Keratinocyte (primary cell): Measurements from ENCODE around the gene ZSCAN25. TPM values are rescaled to one million over a fixed set of nuclear protein-coding genes. Genes with fewer than 3 reads are reported as not detected.
A peak's percentile ranks its signal among the peaks of the same experiment; 100 is the strongest.

Experiments
- DNase-seq: peaks from one replicate; pipeline ENCODE4 v3.0.0-alpha.2; 2011; ENCODE audit warnings: low read depth, missing footprints, low spot score
- FAIRE-seq: peaks from 2 replicates; lab custom pipeline; 2011; peaks lifted over from hg19 to GRCh38; lab: Jason Lieb, UNC
- H2AFZ ChIP-seq: 2 replicates; pipeline ENCODE4 v1.6.0; 2012; ENCODE audit warnings: low read length, control low read depth, inconsistent platforms; ENCODE audit not compliant: control insufficient read depth
- H3K27ac ChIP-seq: 2 replicates; pipeline ENCODE4 v1.5.1; 2011; ENCODE audit warnings: low read length; ENCODE audit not compliant: control insufficient read depth, insufficient read depth
- H3K27me3 ChIP-seq: 3 replicates; pipeline ENCODE4 v1.6.0; 2011; ENCODE audit warnings: low read length; ENCODE audit not compliant: control insufficient read depth, insufficient read depth; ENCODE audit errors: extremely low read depth
- H3K36me3 ChIP-seq, 2 experiments: 2 replicates in 1 of 2; 3 replicates in 1 of 2; pipeline ENCODE4 v1.5.1; 2011; ENCODE audit warnings: low read length in 2 of 2, mild to moderate bottlenecking in 1 of 2; ENCODE audit not compliant: control insufficient read depth in 2 of 2, insufficient read depth in 2 of 2; ENCODE audit errors: extremely low read depth in 1 of 2
- H3K4me1 ChIP-seq: 3 replicates; pipeline ENCODE4 v1.5.1; 2011; ENCODE audit warnings: low read length; ENCODE audit not compliant: control insufficient read depth, insufficient read depth; ENCODE audit errors: extremely low read depth
- H3K4me2 ChIP-seq: 3 replicates; pipeline ENCODE4 v1.6.0; 2011; ENCODE audit warnings: low read depth, low read length; ENCODE audit not compliant: control insufficient read depth, insufficient read depth; ENCODE audit errors: extremely low read depth
- H3K4me3 ChIP-seq, 3 experiments: fragments of 200-600 bp in 1 of 3; sonication (generic) in 1 of 3; 2 replicates in 2 of 3; 3 replicates in 1 of 3; pipeline ENCODE4 v1.5.1; 2011 to 2016; ENCODE audit warnings: low read length in 3 of 3, mild to moderate bottlenecking in 3 of 3, control low read depth in 2 of 3, inconsistent platforms in 1 of 3, low read depth in 1 of 3, mixed read lengths in 1 of 3, mixed run types in 1 of 3, moderate library complexity in 1 of 3; ENCODE audit not compliant: control insufficient read depth in 2 of 3, insufficient read depth in 2 of 3; ENCODE audit errors: extremely low read depth in 1 of 3
- H3K79me2 ChIP-seq: 2 replicates; pipeline ENCODE4 v1.6.0; 2012; ENCODE audit warnings: low read length; ENCODE audit not compliant: control insufficient read depth, insufficient read depth
- H3K9ac ChIP-seq: 3 replicates; pipeline ENCODE4 v1.6.0; 2011; ENCODE audit warnings: low read length; ENCODE audit not compliant: control insufficient read depth, insufficient read depth; ENCODE audit errors: extremely low read depth
- H3K9me1 ChIP-seq: 3 replicates; pipeline ENCODE4 v1.6.0; 2011; ENCODE audit warnings: low read length; ENCODE audit not compliant: control insufficient read depth, insufficient read depth; ENCODE audit errors: extremely low read depth
- H3K9me3 ChIP-seq: 2 replicates; pipeline ENCODE4 v1.5.1; 2012; ENCODE audit warnings: low read depth, low read length; ENCODE audit not compliant: control insufficient read depth
- H4K20me1 ChIP-seq: 3 replicates; pipeline ENCODE4 v1.6.0; 2011; ENCODE audit warnings: low read length; ENCODE audit not compliant: control insufficient read depth, insufficient read depth; ENCODE audit errors: extremely low read depth
- CTCF ChIP-seq, 3 experiments: IDR thresholded peaks in 1 of 3; conservative IDR thresholded peaks in 1 of 3; optimal IDR thresholded peaks in 1 of 3; 2 replicates in 2 of 3; 3 replicates in 1 of 3; pipeline versions ENCODE3 to v1.5.1; 2011; ENCODE audit warnings: low read length in 3 of 3, mild to moderate bottlenecking in 3 of 3, moderate library complexity in 2 of 3, control low read depth in 1 of 3, inconsistent platforms in 1 of 3; ENCODE audit not compliant: insufficient read depth in 2 of 3; ENCODE audit errors: extremely low read depth in 1 of 3
- EZH2 ChIP-seq: IDR thresholded peaks from one replicate; pipeline ENCODE4 v1.6.1; 2012; ENCODE audit warnings: inconsistent platforms, mild to moderate bottlenecking, low read length, moderate library complexity
- dilution Hi-C: fragments of 300-500 bp; cut with MboI; formaldehyde crosslinking; loops from one replicate; pipeline ENCODE4 v1.7.0; 2020; ENCODE audit warnings: low sequenced_read_pairs; ENCODE audit not compliant: extremely low pct_ligation_motif_present
- polyA plus RNA-seq, 5 experiments: library from polyadenylated mRNA; depleted of rRNA in 3 of 5; stranded (reverse) in 3 of 5; stranded (forward) in 1 of 5; unstranded in 1 of 5; fragments of >200 nt; gene quantifications; 1 replicate in 1 of 5; 2 replicates in 3 of 5; 3 replicates in 1 of 5; pipeline versions ENCODE4 v1.2.1 to v1.2.3, GENCODE V29; 2011 to 2012; ENCODE audit warnings: missing spikeins in 2 of 5, low read depth in 1 of 5, low replicate concordance in 1 of 5

ZSCAN25 gene
- polyA plus RNA-seq, 1 donor (not counting 4 experiments of a cell fraction or from before 2014, with no cell fraction given): 13.1 TPM

- H3K4me2 ChIP-seq: peak overlapping the region; percentile 77
- peaks cover 40% of the 10 kb centered on the region for H3K4me1 ChIP-seq
- dilution Hi-C loops: no loop called here
- H3K9me3 ChIP-seq: no peaks in the 10 kb centered on the region
- peaks cover 55 to 70% of the 10 kb centered on the region in 2 experiments for H3K36me3 ChIP-seq
- no peak overlapping the region for H2AFZ ChIP-seq
- H3K4me3 ChIP-seq: peak overlapping the region in 1 of 3 experiments; percentile 50
- H3K9me1 ChIP-seq: peaks cover 2% of the 10 kb centered on the region
- H4K20me1 ChIP-seq: no peaks in the 10 kb centered on the region
- DNase-seq (peak; percentile 59), FAIRE-seq (peak; percentile 97)
- peak overlapping the region; percentile 1 for H3K9ac ChIP-seq
- H3K27ac ChIP-seq: peak overlapping the region; percentile 65
- H3K79me2 ChIP-seq: peaks cover 51% of the 10 kb centered on the region
- TF ChIP-seq CTCF (optimal IDR thresholded peaks at IDR 0.05 in 1 of 3, IDR thresholded peaks at IDR 0.05 in 1 of 3, conservative IDR thresholded peaks at IDR 0.05 in 1 of 3; ENCODE audit: extremely low read depth in 1 of 3, insufficient read depth in 2 of 3, low read length in 3 of 3) (no peak), EZH2 (no peak)
- H3K27me3 ChIP-seq: no peaks in the 10 kb centered on the region
Measured at GRCh38 chr7:99623091-99623693, 6.4 kb downstream of the ZSCAN25 start.

GRCh38 chr7:99623702-99624447 lies 7.1 kb downstream of the ZSCAN25 start:
- Histone ChIP-seq H3K9me1 (peaks cover 2% of the 10 kb centered on the region), H3K27ac (peak overlapping the region; percentile 36), H3K4me1 (peaks cover 35% of the 10 kb centered on the region), H3K4me2 (peak overlapping the region; percentile 77), H2AFZ (no peak overlapping the region), H4K20me1 (no peaks in the 10 kb centered on the region), H3K4me3 (no peak overlapping the region), H3K9ac (no peak overlapping the region), H3K9me3 (no peaks in the 10 kb centered on the region), H3K27me3 (no peaks in the 10 kb centered on the region), H3K36me3 (peaks cover 61 to 77% of the 10 kb centered on the region in 2 experiments), H3K79me2 (peaks cover 55% of the 10 kb centered on the region)
- TF ChIP-seq EZH2 (no peak), CTCF (optimal IDR thresholded peaks at IDR 0.05 in 1 of 3, IDR thresholded peaks at IDR 0.05 in 1 of 3, conservative IDR thresholded peaks at IDR 0.05 in 1 of 3; ENCODE audit: extremely low read depth in 1 of 3, insufficient read depth in 2 of 3, low read length in 3 of 3) (no peak)
- dilution Hi-C loops: no loop called here
- no peak for FAIRE-seq
- no peak for DNase-seq
